ENCODE results near the gene TMEM100. TPM values are rescaled to one million over a fixed set of nuclear protein-coding genes. Genes with fewer than 3 reads are reported as not detected.

Gene TMEM100
- total RNA-seq, 4 donors from 2014 or later = 1.00 to 7.8 (median 4.1) TPM; not detected in 1

GRCh38 chr17:55730808-55731207, 8.1 kb upstream of the TMEM100 start:
- TF ChIP-seq EP300 (IDR thresholded peaks at IDR 0.05; ENCODE audit: low read depth) = peak; percentile 61
- TF ChIP-seq POLR2A (IDR thresholded peaks at IDR 0.05) = no peak
- no peak for TF ChIP-seq CTCF (IDR thresholded peaks at IDR 0.05)
- peak in 1 of 3 donors; percentile 24 for TF ChIP-seq POLR2AphosphoS5 (IDR thresholded peaks at IDR 0.05)
- intact Hi-C loops (cut with DNase I; ENCODE audit: low total_unique reads) (no loop called here), in situ Hi-C loops (cut with MboI; ENCODE audit: low pct_ligation_motif_present in 1 of 4, low pct_unique_long_range_greater_than_20kb in 1 of 4, low sequenced_read_pairs in 3 of 4) (no loop called here)
- Histone ChIP-seq H3K27ac (peak overlapping the region; percentile 57 to 80 (median 72)), H3K9me3 (no peaks in the 10 kb centered on the region), H3K4me3 (no peak overlapping the region), H3K27me3 (no peaks in the 10 kb centered on the region), H3K36me3 (no peaks in the 10 kb centered on the region), H3K4me1 (peaks cover 0 to 31% (median 20%) of the 10 kb centered on the region in 4 donors)
- DNase-seq = no peak
- WGBS, 2 donors (ENCODE audit: low coverage in 1 of 2) = 20 to 31% methylated on average over 1 to 3 of the region's 3 CpGs

GRCh38 chr17:55730380-55730779, 7.7 kb upstream of the TMEM100 start:
- Histone ChIP-seq H3K27ac (peak overlapping the region; percentile 57 to 80 (median 72)), H3K4me1 (peaks cover 0 to 31% (median 20%) of the 10 kb centered on the region in 4 donors), H3K4me3 (no peak overlapping the region), H3K27me3 (no peaks in the 10 kb centered on the region), H3K9me3 (no peaks in the 10 kb centered on the region), H3K36me3 (no peaks in the 10 kb centered on the region)
- intact Hi-C loops (cut with DNase I; ENCODE audit: low total_unique reads) = no loop called here
- WGBS, 2 donors (ENCODE audit: low coverage in 1 of 2) = 20 to 57% methylated on average over 1 of the region's 1 CpG
- in situ Hi-C loops (cut with MboI; ENCODE audit: low pct_ligation_motif_present in 1 of 4, low pct_unique_long_range_greater_than_20kb in 1 of 4, low sequenced_read_pairs in 3 of 4) = no loop called here
- TF ChIP-seq CTCF (IDR thresholded peaks at IDR 0.05) (no peak), EP300 (IDR thresholded peaks at IDR 0.05; ENCODE audit: low read depth) (no peak), POLR2AphosphoS5 (IDR thresholded peaks at IDR 0.05) (no peak), POLR2A (IDR thresholded peaks at IDR 0.05) (no peak)
- no peak for DNase-seq

DNA sequence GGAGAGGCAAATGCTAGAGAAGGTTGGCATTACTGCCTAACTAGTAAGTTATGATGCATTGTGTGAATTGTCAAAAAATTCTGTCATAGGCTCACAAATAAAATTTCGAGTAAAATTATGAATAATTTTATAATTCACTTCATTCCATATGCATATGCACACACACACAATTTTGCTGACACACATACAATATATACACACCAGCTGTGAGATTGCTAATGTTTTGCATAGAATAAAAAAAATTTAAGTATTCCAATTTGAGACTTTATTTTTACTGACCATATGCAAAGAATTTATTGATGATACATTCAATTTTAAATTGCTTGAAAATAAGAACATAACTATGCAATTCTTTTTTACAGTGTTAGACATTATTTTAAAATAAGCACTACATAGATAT, 6.8 kb upstream of the TMEM100 start:
- no peaks in the 10 kb centered on the region for H3K36me3 ChIP-seq
- H3K4me3 ChIP-seq = no peak overlapping the region
- peaks cover 0 to 31% (median 19%) of the 10 kb centered on the region in 4 donors for H3K4me1 ChIP-seq
- H3K27ac ChIP-seq = peak overlapping the region in 1 of 4 donors; percentile 36
- WGBS, 2 donors (ENCODE audit: low coverage in 1 of 2) = 80 to 82% methylated on average over 1 of the region's 1 CpG
- in situ Hi-C loops (cut with MboI; ENCODE audit: low pct_ligation_motif_present in 1 of 4, low pct_unique_long_range_greater_than_20kb in 1 of 4, low sequenced_read_pairs in 3 of 4) (loop anchor here in 1 of 4 donors (10.0 kb wide), 1 partner anchor 205 kb away; no protein-coding TSS in a partner anchor), intact Hi-C loops (cut with DNase I; ENCODE audit: low total_unique reads) (no loop called here)
- no peak for DNase-seq
- H3K9me3 ChIP-seq = no peaks in the 10 kb centered on the region
- no peaks in the 10 kb centered on the region for H3K27me3 ChIP-seq
- TF ChIP-seq POLR2A (IDR thresholded peaks at IDR 0.05) (no peak), EP300 (IDR thresholded peaks at IDR 0.05; ENCODE audit: low read depth) (no peak), POLR2AphosphoS5 (IDR thresholded peaks at IDR 0.05) (no peak), CTCF (IDR thresholded peaks at IDR 0.05) (no peak)

GRCh38 chr17:55728833-55729232, 6.2 kb upstream of the TMEM100 start:
- 66% methylated on average over 5 of the region's 5 CpGs; no CpG with 5 or more reads in 1 of the 2 donors for WGBS, 2 donors (ENCODE audit: low coverage in 1 of 2)
- intact Hi-C loops (cut with DNase I; ENCODE audit: low total_unique reads) = no loop called here

More at GRCh38 chr17:55728833-55729232, 6.2 kb upstream of the TMEM100 start:
- no peaks in the 10 kb centered on the region for H3K9me3 ChIP-seq
- TF ChIP-seq POLR2AphosphoS5 (IDR thresholded peaks at IDR 0.05) (no peak), POLR2A (IDR thresholded peaks at IDR 0.05) (no peak), EP300 (IDR thresholded peaks at IDR 0.05; ENCODE audit: low read depth) (no peak), CTCF (IDR thresholded peaks at IDR 0.05) (no peak)
- H3K27me3 ChIP-seq = no peaks in the 10 kb centered on the region
- peaks cover 0 to 31% (median 15%) of the 10 kb centered on the region in 4 donors for H3K4me1 ChIP-seq
- in situ Hi-C loops (cut with MboI; ENCODE audit: low pct_ligation_motif_present in 1 of 4, low pct_unique_long_range_greater_than_20kb in 1 of 4, low sequenced_read_pairs in 3 of 4) = loop anchor here in 1 of 4 donors (10.0 kb wide), 1 partner anchor 204 kb away; no protein-coding TSS in a partner anchor
- H3K27ac ChIP-seq = peak overlapping the region in 2 of 4 donors; percentile 36 to 40
- H3K36me3 ChIP-seq = no peaks in the 10 kb centered on the region
- no peak for DNase-seq
- no peak overlapping the region for H3K4me3 ChIP-seq

Measured in transverse colon (tissue), 4 donors.